ENCODE data around the gene MYO10. TPM values are rescaled to one million over a fixed set of nuclear protein-coding genes. Genes with fewer than 3 reads are reported as not detected.

Gene MYO10
- total RNA-seq, 1 experiment from 2014 or later = 202 TPM

GRCh38 chr5:16978296-16978695 lies 42.2 kb upstream of the MYO10 start:
- ChIA-PET POLR2A (ENCODE audit: low non-redundant PET) (no interaction called here), CTCF (no interaction called here)
- H3K36me3 ChIP-seq (ENCODE audit: insufficient read depth, low read length, poor library complexity, severe bottlenecking) = no peaks in the 10 kb centered on the region
- no TSS peak for BruUV-seq (replicated peaks)
- TF ChIP-seq CTCF (conservative IDR thresholded peaks at IDR 0.05; ENCODE audit: low read depth, low read length) (no peak), EZH2 (IDR thresholded peaks at IDR 0.05; ENCODE audit: borderline replicate concordance, low read depth, low read length, poor library complexity, severe bottlenecking) (no peak)
- DNase-seq (ENCODE audit: low spot score) = no peak
- H3K27ac ChIP-seq (ENCODE audit: low read depth, low read length, poor library complexity, severe bottlenecking) = no peak overlapping the region
- intact Hi-C loops (cut with micrococcal nuclease; ENCODE audit: unreplicated experiment) = no loop called here
- H3K9me3 ChIP-seq (ENCODE audit: low read depth, low read length, poor library complexity, severe bottlenecking) = no peaks in the 10 kb centered on the region
- H3K4me1 ChIP-seq (ENCODE audit: insufficient read depth, low read length, poor library complexity, severe bottlenecking) = no peaks in the 10 kb centered on the region
- no peak overlapping the region for H3K4me3 ChIP-seq (ENCODE audit: low read depth, low read length, poor library complexity, severe bottlenecking)
- no peaks in the 10 kb centered on the region for H3K27me3 ChIP-seq (replicated peaks; ENCODE audit: insufficient read depth, low read depth, low read length, poor library complexity)

GRCh38 chr5:16976625-16977008 lies 40.5 kb upstream of the MYO10 start:
- TF ChIP-seq EZH2 (IDR thresholded peaks at IDR 0.05; ENCODE audit: borderline replicate concordance, low read depth, low read length, poor library complexity, severe bottlenecking) = no peak
- no peak for TF ChIP-seq CTCF (conservative IDR thresholded peaks at IDR 0.05; ENCODE audit: low read depth, low read length)
- DNase-seq (ENCODE audit: low spot score) = no peak
- no peaks in the 10 kb centered on the region for H3K9me3 ChIP-seq (ENCODE audit: low read depth, low read length, poor library complexity, severe bottlenecking)
- BruUV-seq (replicated peaks) = no TSS peak
- H3K4me3 ChIP-seq (ENCODE audit: low read depth, low read length, poor library complexity, severe bottlenecking) = no peak overlapping the region
- H3K27me3 ChIP-seq (replicated peaks; ENCODE audit: insufficient read depth, low read depth, low read length, poor library complexity) = no peaks in the 10 kb centered on the region
- intact Hi-C loops (cut with micrococcal nuclease; ENCODE audit: unreplicated experiment) = no loop called here
- H3K36me3 ChIP-seq (ENCODE audit: insufficient read depth, low read length, poor library complexity, severe bottlenecking) = no peaks in the 10 kb centered on the region
- CTCF ChIA-PET = no interaction called here
- no peak overlapping the region for H3K27ac ChIP-seq (ENCODE audit: low read depth, low read length, poor library complexity, severe bottlenecking)
- POLR2A ChIA-PET (ENCODE audit: low non-redundant PET) = no interaction called here
- no peaks in the 10 kb centered on the region for H3K4me1 ChIP-seq (ENCODE audit: insufficient read depth, low read length, poor library complexity, severe bottlenecking)

GRCh38 chr5:16975950-16976624 lies 40.0 kb upstream of the MYO10 start:
- intact Hi-C loops (cut with micrococcal nuclease; ENCODE audit: unreplicated experiment) = no loop called here
- no TSS peak for BruUV-seq (replicated peaks)
- POLR2A ChIA-PET (ENCODE audit: low non-redundant PET) = no interaction called here

More at GRCh38 chr5:16975950-16976624, 40.0 kb upstream of the MYO10 start:
- H3K27ac ChIP-seq (ENCODE audit: low read depth, low read length, poor library complexity, severe bottlenecking) = no peak overlapping the region
- H3K4me1 ChIP-seq (ENCODE audit: insufficient read depth, low read length, poor library complexity, severe bottlenecking) = no peaks in the 10 kb centered on the region
- H3K27me3 ChIP-seq (replicated peaks; ENCODE audit: insufficient read depth, low read depth, low read length, poor library complexity) = no peaks in the 10 kb centered on the region
- no peaks in the 10 kb centered on the region for H3K36me3 ChIP-seq (ENCODE audit: insufficient read depth, low read length, poor library complexity, severe bottlenecking)
- H3K9me3 ChIP-seq (ENCODE audit: low read depth, low read length, poor library complexity, severe bottlenecking) = no peaks in the 10 kb centered on the region
- no peak overlapping the region for H3K4me3 ChIP-seq (ENCODE audit: low read depth, low read length, poor library complexity, severe bottlenecking)
- TF ChIP-seq CTCF (conservative IDR thresholded peaks at IDR 0.05; ENCODE audit: low read depth, low read length) (no peak), EZH2 (IDR thresholded peaks at IDR 0.05; ENCODE audit: borderline replicate concordance, low read depth, low read length, poor library complexity, severe bottlenecking) (no peak)
- CTCF ChIA-PET = no interaction called here
- no peak for DNase-seq (ENCODE audit: low spot score)

Data from A673 (cell line).